Neural cell (in vitro differentiated cells): ENCODE results near the gene UHRF2.

Experiments used
- EZH2 ChIP-seq: fragments of 200-600, 300-800 bp; shearing (Covaris generic), sonication (generic); IDR thresholded peaks from 2 replicates; pipeline ENCODE4 v1.6.1; 2014; ENCODE audit warnings: antibody characterized with exemption, low read length, borderline replicate concordance, mild to moderate bottlenecking; ENCODE audit not compliant: insufficient read depth, poor library complexity, severe bottlenecking
- POLR2AphosphoS5 ChIP-seq: IDR thresholded peaks from 2 replicates; pipeline ENCODE4 v1.6.1; 2012
- RAD21 ChIP-seq: fragments of 450-650 bp; conservative IDR thresholded peaks from 2 replicates; pipeline ENCODE4 v1.6.1; 2014; ENCODE audit warnings: antibody characterized with exemption, mild to moderate bottlenecking, moderate library complexity
- TF ChIP-seq, protein P1 (sequence below): fragments of 450-650 bp; IDR thresholded peaks from 2 replicates; pipeline ENCODE4 v1.5.1; 2014; ENCODE audit warnings: antibody characterized with exemption, mild to moderate bottlenecking, moderate library complexity; ENCODE audit not compliant: poor library complexity, severe bottlenecking

DNA sequence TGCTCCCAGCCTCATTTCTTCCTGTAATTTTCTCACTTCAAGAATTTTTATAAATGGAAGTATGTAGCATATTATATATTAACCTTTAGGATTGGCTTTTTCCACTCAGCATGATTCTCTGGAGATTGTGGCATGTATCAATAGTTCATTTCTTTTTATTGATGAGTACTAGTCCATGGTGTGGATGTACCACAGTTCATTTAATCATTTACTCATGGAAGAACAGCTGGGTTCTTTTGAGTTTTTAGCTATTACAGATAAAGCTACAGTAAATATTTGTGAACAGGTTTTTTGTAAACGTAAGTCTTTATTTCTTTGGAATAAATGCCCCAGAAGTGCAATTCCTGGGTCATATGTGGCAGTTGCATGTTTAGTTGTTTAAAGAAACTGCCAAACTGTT, 76.1 kb downstream of the UHRF2 start:
- TF ChIP-seq POLR2AphosphoS5 (no peak), EZH2 (no peak), RAD21 (no peak)
- TF ChIP-seq, protein P1, sequence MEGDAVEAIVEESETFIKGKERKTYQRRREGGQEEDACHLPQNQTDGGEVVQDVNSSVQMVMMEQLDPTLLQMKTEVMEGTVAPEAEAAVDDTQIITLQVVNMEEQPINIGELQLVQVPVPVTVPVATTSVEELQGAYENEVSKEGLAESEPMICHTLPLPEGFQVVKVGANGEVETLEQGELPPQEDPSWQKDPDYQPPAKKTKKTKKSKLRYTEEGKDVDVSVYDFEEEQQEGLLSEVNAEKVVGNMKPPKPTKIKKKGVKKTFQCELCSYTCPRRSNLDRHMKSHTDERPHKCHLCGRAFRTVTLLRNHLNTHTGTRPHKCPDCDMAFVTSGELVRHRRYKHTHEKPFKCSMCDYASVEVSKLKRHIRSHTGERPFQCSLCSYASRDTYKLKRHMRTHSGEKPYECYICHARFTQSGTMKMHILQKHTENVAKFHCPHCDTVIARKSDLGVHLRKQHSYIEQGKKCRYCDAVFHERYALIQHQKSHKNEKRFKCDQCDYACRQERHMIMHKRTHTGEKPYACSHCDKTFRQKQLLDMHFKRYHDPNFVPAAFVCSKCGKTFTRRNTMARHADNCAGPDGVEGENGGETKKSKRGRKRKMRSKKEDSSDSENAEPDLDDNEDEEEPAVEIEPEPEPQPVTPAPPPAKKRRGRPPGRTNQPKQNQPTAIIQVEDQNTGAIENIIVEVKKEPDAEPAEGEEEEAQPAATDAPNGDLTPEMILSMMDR = no peak
